Activated T-cell treated with anti-CD3 and anti-CD28 coated beads, Interleukin-2, amount 50 U/mL, for 48 hours (primary cell): Measurements from ENCODE around the gene LGALS3BP.
"Not testable (repeated sequence)": the region's sequence is repeated elsewhere in the genome, so short reads cannot be mapped to it uniquely, and the experiment has no call there.

Source experiments
- DNase-seq, 2 experiments: peaks; one replicate each; pipeline ENCODE4 v3.0.0-alpha.2; 2020

The LGALS3BP gene

DNA sequence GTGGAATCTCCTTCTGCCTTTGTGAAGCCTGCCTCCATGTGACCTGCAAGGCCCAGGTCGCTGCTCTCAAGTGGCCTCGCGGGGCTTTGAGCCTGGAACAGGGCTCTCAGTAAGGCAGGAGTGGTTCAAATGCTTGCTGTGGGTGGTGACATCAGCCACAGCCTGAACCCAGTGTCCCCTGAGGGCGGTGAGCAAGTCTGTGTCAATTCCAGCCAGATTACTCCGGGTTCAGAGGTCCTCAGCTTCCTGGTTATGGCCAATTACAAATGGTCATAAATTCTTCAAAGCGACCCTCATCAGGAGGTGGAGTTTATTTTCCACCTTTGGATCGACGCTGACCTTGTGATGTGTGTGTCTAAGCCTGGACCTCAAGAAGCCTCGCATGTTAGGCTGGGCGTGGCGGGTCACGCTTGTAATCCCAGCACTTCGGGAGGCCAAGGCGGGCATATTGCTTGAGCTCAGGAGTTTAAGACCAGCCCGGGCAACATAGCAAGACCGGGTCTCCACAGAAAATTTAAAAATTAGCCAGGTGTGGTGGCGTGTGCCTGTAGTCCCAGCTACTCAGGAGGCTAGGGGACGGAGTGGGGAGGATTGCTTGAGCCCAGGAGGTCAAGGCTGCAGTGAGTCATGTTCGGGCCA is 17.3 kb downstream of the LGALS3BP start:
- no peak for DNase-seq

DNA sequence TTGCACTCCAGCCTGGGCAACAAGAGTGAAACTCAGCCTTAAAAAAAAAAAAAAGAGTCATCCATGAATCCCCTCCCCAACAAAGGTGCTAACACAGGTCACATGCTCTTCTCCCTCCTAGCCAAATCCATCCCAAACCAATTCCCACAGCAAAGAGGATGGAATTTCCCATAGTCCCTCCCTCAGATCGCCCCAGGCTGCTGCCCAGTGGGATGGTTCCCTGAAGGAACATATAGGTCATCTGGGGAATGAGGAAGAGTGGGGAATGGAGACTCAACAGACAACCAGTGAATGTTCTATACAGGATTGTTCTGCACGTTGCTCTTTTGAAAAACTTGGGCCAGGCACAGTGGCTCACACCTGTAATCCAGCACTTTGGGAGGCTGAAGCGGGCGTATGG is 18.2 kb downstream of the LGALS3BP start:
- DNase-seq = no peak

DNA sequence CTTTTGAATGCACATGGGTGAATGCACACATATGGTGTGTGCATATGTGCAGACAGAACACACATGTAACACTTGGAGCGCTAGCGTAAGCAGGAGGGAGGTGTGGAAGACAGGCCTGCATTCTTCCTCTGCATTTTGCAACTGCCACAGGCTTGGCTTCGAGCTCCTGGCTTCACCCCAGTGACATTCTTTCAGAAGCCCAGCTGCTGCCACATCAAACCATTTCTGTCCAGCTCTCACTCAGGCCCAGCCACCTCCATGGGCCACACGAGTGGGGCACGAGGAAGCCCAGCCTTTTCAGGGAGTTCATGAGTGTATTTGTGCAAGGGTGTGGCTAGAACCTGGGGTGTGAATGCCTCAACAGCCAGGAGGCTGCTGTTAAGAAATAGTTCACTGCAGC is 18.8 kb downstream of the LGALS3BP start:
- no peak for DNase-seq

DNA sequence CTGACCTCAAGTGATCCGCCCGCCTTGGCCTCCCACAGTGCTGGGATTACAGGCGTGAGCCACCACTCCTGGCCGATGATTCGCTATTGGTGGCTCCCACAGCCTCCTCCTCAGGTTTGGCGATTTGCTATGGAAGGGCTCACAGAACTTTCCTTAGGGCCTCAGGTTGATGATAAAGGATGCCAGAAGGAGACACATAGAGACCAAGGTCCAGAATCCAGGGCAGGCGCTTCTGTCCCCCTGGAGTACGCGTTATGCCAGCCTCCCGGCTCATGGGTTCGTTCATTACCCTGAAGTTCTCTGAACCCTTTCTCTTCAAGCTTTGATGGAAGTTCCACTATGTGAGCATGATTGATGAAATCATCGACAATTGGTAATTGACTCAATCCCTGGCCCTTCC is 19.9 kb downstream of the LGALS3BP start:
- DNase-seq = no peak

DNA sequence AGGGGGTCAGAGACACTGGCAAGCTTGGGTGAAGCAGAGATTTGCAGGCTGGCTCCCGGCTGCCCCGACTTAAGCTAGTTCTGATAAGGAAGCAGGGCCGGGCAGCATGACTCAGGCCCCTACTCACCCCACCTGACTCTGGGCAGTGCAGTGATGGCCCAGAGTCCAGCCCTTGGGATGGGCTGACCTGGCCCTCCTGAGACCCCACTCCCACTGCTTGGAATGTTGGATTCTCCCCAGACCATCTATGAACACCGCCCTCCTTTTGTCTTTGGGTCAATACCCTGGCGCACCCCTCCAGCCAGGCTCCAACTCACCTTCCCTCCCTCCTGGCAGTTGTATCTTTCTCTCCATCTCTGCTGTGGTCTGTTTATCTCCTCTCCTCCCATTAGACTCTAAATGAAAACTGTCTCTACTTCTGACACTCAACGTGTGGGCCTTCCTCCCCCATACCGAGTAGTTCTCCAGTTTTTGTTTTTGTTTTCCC is 21.0 kb downstream of the LGALS3BP start:
- DNase-seq = no peak

DNA sequence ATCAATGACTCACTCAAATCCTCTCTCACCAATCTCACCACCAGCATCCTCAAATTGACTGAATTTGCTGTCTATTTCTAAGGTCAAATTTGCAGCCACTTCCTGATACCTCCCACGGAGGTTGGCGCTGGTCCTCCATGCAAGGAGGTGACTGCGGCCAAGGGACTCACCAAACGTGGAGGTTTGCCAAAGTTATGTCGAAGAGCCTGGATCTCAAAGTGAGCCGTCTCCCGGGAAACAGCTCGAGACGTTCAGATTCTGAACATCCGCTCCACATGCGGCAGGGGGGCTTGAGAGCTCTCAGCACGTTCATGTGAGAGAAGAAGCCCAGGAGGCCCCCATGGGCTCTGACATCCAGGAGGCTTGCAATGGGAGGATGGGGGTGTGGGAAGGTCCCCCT is 22.6 kb downstream of the LGALS3BP start:
- DNase-seq = no peak

DNA sequence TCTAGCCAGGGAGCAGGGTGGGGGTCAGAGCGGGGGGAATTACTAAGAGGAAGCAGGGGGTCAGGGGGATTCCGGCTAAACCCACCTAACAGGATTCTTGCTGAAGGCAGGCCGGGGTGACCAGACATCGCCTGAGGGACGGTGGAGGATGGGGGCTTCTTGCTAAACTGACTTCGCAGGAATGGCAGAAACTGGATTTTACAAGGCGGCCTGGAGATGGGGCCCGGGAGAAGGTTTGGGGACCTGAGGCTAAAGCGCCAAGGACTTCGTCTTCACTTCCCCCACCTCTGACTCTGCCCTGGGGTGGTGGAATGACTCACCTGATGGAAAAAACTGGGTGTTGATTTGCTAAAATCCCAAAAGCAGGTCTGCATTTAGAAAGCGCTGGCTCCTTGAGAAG is 23.5 kb downstream of the LGALS3BP start:
- no peak for DNase-seq

DNA sequence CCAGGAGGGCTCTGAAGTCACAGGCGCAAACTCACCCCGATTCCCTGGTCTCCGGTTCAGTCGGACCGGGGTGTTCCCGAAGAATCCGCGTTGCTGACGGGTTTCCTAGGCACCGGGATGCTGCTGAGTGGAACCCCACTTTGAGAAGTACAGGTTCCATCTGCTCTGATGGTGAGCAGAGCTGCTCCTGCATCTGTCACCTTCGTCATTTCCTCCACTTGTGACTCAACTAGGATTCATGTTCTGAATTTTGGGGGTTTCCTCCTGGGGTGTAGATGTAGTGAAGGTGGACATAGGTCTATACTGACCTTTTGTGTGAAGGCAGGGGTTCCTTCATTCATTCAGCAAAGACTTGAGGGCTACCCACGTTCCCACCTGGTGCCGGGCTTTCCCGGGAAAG is 25.0 kb downstream of the LGALS3BP start:
- DNase-seq = no peak

DNA sequence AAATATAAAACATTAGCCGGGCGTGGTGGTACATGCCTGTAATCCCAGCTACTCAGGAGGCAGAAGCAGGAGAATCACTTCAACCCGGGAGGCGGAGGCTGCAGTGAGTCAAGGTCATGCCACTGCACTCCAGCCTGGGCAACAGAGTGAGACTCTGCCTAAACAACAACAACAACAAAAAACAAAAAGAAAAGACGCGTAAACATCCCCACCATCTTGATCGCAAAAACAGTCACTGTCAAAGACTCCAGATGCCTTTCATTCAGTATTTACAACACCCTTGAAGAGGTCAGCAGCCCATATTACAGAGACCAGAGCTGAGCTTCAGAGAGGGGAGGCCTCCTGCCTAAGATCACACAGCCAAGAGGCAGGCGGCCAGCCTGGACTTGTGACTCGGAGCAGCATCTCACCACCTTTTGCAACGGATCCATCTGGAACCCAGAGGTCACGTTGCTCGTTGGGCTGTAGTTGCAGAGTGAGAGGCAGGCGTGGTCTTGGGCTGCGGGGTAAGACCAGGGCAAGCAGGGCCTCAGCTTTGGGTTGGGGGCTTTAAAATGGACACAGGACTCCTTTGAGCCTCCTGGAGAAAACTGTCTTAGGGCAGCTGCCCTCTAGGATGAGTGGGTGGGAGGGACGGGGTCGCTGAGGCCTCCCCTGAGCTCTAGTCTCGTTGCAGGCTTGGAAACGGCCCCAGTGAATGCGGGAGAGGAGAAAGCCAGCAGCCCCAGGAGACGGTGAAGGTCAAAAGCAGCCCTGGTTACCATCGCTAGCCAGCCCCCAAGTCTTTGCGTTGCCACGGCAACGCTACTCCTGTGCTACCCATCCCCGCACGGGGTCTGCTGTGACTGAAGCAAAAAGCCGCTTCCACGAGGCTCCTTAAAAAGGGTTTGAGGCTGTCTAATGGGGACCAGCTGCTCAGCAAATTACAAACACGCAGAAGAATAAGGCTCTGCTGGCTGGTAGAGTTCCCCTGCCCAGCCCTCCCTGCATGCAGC is 26.1 kb downstream of the LGALS3BP start:
- no peak for DNase-seq

DNA sequence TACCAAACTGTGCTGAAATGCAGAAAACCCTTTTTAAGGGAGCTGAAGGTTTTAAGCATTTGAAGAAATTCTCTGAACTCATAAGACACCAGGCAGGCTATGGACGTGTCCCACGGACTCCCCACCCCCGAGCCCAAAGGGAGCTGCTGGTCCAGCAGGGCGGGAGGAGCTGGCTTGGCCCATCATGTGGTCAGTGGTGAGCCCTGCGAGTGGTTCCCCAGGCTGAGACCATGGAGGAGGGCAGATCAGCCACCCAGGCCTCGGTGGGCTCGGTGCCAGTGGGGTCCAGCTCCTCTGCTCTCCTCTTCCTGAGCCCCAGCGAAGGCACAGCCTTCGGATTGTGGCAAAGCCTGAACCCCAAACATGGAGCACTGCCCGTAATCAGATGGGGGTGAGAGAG is 27.0 kb downstream of the LGALS3BP start:
- no peak for DNase-seq

DNA sequence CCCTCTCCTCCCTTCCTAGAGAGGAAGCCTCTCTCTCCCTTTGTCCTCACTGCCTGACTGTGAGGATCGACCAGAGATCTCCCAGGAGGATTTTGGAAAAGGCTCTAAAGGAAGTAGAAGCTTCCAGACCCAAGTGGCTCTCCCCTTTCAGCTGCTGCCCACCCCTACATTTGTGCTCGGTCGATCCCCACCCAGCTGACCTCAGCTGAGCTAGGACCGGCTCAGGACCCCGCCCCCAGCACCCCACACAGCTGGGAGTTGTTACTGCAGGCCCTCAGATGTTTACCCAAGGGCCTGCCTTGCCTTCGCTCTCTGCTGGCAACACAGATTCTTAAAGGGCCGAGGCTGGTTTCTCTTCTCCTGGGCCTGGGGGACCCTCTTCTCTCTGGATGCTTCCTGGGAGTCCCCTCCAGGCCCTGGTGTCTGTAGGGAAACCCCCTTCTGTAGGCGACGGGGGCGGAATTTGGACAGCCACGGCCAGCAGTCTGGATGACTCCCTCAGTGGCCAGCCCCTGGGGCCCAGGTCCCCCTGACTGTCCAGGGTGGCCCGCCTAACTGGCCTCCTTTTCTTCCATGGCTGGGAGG is 27.7 kb downstream of the LGALS3BP start:
- DNase-seq = no peak

DNA sequence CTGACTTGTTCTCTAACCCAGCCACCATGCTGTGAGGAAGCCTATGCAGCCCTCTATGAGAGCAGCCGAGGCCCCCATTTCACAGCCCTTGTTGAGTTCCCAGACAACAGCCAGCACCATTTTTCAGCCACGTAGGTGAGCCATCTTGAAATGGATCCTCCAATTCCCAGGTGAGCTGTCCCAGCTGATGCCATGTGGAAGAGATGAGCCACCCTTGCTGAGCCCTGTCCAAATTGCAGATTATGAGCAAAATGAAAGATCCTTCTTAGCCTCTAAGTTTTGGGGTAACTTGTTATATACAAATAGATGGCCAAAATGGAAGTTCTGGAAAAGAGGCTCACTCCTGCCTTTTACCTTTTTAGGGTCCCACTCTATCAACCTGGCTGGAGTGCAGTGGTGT is 28.9 kb downstream of the LGALS3BP start:
- DNase-seq = no peak

DNA sequence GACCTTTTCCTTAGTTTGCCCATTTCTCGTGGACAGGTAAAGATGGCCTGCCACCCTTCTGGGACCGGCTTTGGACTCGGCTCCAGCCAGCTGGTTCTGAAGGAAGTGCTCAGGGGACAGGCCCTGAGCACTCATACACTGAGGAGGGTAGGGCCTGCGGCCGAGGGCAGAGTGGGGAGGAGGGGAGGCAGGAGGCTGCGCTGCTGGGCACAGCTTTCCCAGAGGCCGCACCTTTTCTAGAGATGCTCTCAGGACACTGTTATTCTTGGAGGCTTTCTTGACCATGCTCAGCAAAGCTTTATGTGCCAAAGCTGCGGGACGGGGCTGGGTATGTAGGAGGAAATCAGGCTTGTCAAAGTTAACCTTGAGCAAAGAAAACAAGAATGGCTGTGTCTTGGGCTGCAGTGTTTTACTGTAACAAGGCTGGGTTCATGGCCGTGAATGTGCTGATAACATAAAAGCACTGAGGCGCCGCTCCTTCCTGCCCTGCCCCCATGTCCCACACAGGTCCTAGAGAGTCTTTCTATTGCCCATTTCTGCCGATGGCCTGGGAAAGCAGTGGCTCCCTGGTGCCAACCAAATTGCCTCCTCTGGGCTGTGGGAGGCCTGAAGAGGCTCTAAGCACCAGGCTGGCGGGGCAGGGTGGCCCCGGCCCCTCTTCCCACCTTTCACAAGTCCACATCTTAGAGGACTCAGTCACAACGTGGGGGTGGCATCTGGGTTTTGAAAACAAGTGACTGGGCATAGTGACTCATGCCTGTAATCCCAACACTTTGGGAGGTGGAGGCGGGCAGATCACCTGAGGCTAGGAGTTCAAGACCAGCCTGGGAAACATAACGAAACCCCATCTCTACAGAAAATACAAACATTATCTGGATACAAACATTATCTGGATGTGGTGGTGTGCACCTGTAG is 32.2 kb downstream of the LGALS3BP start:
- no peak for DNase-seq

DNA sequence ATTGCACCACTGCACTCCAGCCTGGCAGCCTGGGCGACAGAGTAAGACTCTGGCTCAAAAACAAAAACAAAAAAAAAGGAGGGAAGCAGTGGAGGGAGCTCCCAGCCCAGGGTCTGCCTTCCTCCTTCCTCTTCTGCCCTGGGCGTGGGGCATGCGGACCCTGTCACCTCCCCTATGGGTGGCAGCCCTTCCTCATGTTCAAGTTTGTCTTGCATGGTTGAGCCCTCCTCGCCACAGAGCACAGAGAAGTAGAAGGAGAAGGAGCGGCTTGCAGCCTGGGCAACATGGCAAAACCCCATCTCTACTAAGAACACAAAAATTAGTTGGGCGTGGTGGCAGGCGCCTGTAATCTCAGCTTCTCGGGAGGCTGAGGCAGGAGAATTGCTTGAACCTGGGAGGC is 33.1 kb downstream of the LGALS3BP start:
- no peak for DNase-seq

DNA sequence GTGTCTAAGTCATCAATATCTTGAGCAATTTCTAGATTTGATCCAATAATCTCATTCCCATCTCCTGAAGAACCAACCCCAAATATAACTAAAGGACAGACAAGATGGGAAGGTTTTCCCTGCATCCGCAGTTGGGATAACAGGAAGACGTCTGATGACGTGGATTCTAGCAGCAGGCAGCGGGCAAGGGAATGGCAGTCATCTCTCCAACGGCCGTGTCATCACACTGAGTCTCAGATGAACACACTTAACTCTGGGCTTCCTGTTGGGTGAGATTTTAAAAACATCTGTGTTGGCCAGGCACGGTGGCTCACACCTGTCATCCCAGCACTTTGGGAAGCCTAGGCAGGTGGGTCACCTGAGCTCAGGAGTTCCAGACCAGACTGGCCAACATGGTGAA is 33.6 kb downstream of the LGALS3BP start:
- DNase-seq = no peak

DNA sequence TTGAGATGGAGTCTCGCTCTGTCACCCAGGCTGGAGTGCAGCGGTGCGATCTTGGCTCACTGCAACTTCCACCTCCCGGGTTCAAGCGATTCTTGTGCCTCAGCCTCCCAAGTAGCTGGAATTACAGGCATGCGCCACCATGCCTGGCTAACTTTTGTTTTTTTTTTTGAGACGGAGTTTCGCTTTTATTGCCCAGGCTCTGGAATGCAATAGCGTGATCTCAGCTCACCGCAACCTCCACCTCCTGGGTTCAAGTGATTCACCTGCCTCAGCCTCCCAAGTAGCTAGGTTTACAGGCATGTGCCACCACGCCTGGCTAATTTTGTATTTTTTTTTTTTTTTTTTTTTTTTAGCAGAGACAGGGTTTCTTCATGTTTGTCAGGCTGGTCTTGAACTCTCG is 34.3 kb downstream of the LGALS3BP start:
- not testable (repeated sequence) for DNase-seq

DNA sequence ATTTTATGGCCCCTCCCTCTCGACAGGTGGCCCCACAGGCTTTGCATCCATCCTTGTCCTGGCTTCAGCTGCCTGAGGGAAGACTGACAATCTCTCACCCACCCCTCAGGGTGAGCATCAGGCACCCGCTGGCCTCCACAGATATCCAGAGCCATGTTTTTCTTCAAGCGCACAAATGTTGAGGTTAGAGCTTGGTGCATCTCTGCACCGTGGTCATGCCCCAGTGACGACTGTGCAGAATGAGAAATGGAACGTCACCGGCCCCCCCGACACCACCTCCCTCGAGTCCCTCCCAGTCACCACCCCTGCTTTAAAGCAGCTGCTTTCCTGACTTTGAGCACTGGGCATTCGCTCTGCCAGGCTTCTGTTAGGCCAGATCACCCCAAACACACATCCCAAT is 34.8 kb downstream of the LGALS3BP start:
- no peak for DNase-seq

DNA sequence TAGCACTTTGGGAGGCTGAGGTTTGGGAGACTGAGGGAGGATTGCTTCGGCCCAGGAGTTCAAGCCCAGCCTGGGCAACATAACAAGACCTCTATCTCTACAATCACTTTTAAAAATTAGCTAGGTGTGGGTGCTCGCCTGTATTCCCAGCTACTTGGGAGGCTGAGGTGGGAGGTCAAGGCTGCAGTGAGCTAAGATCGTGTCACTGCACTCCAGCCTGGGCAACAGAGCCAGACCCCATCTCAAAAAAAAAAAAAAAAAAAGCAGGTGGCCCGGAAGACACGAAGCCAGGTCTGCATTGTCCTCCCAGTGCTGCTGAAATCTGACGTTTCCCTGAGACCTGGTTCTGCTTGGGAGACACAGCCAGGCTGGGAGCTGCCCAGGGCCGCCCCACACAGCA is 35.7 kb downstream of the LGALS3BP start:
- no peak for DNase-seq

DNA sequence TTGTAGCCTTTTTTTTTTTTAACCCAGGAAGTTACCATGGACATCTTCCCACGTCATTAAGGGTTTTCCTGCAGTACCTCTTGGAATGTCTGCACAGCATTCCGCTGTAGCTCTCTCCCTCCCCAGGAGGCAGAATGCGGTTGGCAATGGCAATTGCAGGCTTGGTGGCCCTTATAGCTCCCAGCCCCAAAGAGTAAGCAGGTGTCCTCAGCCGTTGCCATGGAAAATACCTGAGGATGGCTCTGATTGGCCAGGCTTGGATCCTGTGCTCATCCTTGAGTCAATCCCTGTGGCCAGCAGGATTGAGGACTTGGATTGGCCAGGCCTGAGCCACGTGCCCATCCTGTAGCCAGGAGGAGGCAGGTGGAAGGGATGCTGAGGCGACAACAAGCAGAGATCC is 39.0 kb downstream of the LGALS3BP start:
- DNase-seq = no peak

DNA sequence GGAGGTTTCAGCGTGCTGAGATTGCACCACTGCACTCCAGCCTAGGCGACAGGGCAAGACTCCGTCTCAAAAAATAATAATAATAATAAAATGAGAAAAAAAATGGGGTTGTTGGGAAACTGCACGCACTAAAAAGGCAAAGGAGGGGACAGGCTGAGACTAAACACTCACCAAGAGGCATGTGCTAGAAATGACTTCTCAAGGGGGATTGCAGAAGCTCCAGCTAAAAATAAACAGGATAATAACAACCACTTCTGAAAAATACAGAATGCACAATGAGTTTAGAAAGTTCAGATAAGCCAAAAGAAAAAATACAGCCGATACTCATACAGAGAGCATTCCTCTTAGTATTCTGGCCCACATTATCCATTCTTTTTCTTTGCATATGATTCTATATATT is 39.5 kb downstream of the LGALS3BP start:
- DNase-seq = no peak

DNA sequence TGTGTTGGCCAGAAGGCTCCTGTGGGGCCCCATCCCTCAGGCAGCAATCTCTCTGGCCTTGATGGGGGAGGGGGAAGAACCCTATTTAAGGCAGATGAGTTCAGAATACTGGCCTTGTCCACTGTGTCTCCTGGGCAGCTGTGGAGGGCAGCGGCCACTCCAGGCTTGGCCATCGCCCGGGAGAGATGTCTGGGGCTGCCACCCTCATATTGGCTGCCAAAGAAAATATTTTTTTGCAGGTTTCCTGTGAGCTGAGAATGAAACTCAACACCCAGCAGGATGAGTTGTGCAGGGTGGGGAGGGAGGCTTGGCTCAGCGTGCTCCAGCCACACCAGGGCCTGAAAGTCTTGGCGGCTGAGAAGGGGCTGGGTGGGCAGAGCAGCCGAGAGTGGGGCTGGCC is 40.1 kb downstream of the LGALS3BP start:
- DNase-seq = no peak

DNA sequence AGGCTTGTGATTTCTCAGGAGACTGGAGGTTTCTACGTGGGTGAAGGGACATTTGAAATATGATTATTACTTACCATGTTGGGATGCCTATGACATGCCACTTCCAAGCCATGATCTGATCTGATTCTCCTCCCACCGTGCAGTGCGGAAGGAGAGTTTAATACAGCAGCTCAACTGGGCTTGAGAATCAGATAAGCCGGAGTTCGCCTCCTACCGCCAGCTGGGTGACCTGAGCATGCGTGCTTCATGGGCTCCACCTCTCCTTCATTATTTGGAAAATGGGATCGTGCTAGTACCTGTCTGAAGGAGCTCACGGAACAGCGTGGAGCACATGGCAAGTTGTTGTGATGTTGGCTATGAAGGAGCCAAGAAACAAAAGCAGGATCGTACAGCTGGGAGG is 42.2 kb downstream of the LGALS3BP start:
- DNase-seq = no peak
